B cell (primary cell): ENCODE measurements around the gene MRPS22. TPM values are rescaled to one million over a fixed set of nuclear protein-coding genes. Genes with fewer than 3 reads are reported as not detected.

Experiments used
- ATAC-seq: fragments of 200-7000 bp; cut with Tn5 transposase; one replicate; pipeline ENCODE4 v1.10.0; 2021; ENCODE audit warnings: low read depth, mild to moderate bottlenecking, moderate number of reproducible peaks, moderate library complexity
- CTCF ChIA-PET: fragments of 350-600 bp; sonication (Branson Sonifier 250); formaldehyde crosslinking; loops from one replicate; lab custom pipeline; 2021; ENCODE audit warnings: antibody characterized with exemption, inconsistent platforms; lab: Charles Lee
- POLR2A ChIA-PET: fragments of 350-600 bp; sonication (Branson Sonifier 250); formaldehyde crosslinking; loops from one replicate; lab custom pipeline; 2021; ENCODE audit warnings: antibody characterized with exemption; lab: Charles Lee
- DNase-seq: peaks from one replicate; pipeline ENCODE4 v3.0.0; 2013
- H2AFZ ChIP-seq: 2 replicates; pipeline ENCODE4 v1.6.1; 2012; ENCODE audit warnings: mild to moderate bottlenecking, low read depth, low read length; ENCODE audit not compliant: insufficient read depth, poor library complexity, severe bottlenecking
- H3K27ac ChIP-seq, 2 donors: 1 replicate in 1 of 2; 2 replicates in 1 of 2; pipeline ENCODE4 v1.5.1; 2012 to 2013; ENCODE audit warnings: low read length in 2 of 2, mild to moderate bottlenecking in 2 of 2, moderate library complexity in 1 of 2
- H3K27me3 ChIP-seq, 4 experiments: fragments of 200-600 bp in 1 of 4; sonication (generic) in 1 of 4; replicated peaks in 1 of 4; 1 replicate in 2 of 4; 2 replicates in 2 of 4; pipeline versions ENCODE4 v1.6.1 to v1.7.0; 2013 to 2016; ENCODE audit warnings: low read length in 3 of 4, mild to moderate bottlenecking in 2 of 4, mixed read lengths in 1 of 4, moderate library complexity in 1 of 4; ENCODE audit not compliant: insufficient read depth in 4 of 4, control insufficient read depth in 3 of 4; ENCODE audit errors: control extremely low read depth in 1 of 4
- H3K36me3 ChIP-seq, 2 experiments: replicated peaks in 1 of 2; 1 replicate in 1 of 2; 2 replicates in 1 of 2; pipeline versions ENCODE4 v1.6.1 to v1.7.1; 2013; ENCODE audit warnings: low read length in 1 of 2; ENCODE audit not compliant: insufficient read depth in 2 of 2, control insufficient read depth in 1 of 2; ENCODE audit errors: control extremely low read depth in 1 of 2, extremely low read depth in 1 of 2
- H3K4me1 ChIP-seq, 2 donors: fragments of 200-600 bp in 1 of 2; sonication (generic) in 1 of 2; 1 replicate in 1 of 2; 2 replicates in 1 of 2; pipeline versions ENCODE4 v1.5.1 to v1.6.1; 2013 to 2017; ENCODE audit warnings: low read length in 2 of 2; ENCODE audit not compliant: control insufficient read depth in 2 of 2, insufficient read depth in 2 of 2
- H3K4me2 ChIP-seq: replicated peaks from 2 replicates; pipeline ENCODE3; 2012; ENCODE audit warnings: mild to moderate bottlenecking, low read depth, low read length; ENCODE audit not compliant: poor library complexity, severe bottlenecking
- H3K4me3 ChIP-seq, 5 experiments: fragments of 200-600 bp in 1 of 5; sonication (generic) in 1 of 5; 1 replicate in 3 of 5; 2 replicates in 2 of 5; pipeline versions ENCODE4 v1.5.1 to v1.7.0; 2011 to 2016; ENCODE audit warnings: low read length in 4 of 5, mild to moderate bottlenecking in 4 of 5, low read depth in 2 of 5, control low read depth in 1 of 5, moderate library complexity in 1 of 5; ENCODE audit not compliant: insufficient read depth in 1 of 5; ENCODE audit errors: control extremely low read depth in 1 of 5, extremely low read depth in 1 of 5
- H3K79me2 ChIP-seq: fragments of 200-600 bp; sonication (generic); one replicate; pipeline ENCODE4 v1.6.0; 2016; ENCODE audit warnings: low read length; ENCODE audit not compliant: control insufficient read depth, insufficient read depth
- H3K9ac ChIP-seq: fragments of 200-600 bp; sonication (generic); 2 replicates; pipeline ENCODE4 v1.6.1; 2017; ENCODE audit warnings: mild to moderate bottlenecking, low read length, moderate library complexity
- H3K9me3 ChIP-seq, 3 donors: one replicate each; pipeline versions ENCODE4 v1.6.1 to v1.7.1; 2013; ENCODE audit warnings: low read length in 2 of 3; ENCODE audit not compliant: control insufficient read depth in 2 of 3, insufficient read depth in 1 of 3; ENCODE audit errors: control extremely low read depth in 1 of 3
- H4K20me1 ChIP-seq: 2 replicates; pipeline ENCODE4 v1.6.0; 2012; ENCODE audit warnings: mild to moderate bottlenecking, low read length; ENCODE audit not compliant: insufficient read depth, control insufficient read depth, poor library complexity, severe bottlenecking
- H3K27ac Mint-ChIP-seq: one replicate; pipeline ENCODE4 v1.8.0; 2021; ENCODE audit warnings: mixed read lengths
- H3K27me3 Mint-ChIP-seq: one replicate; pipeline ENCODE4 v1.8.0; 2021; ENCODE audit warnings: mixed read lengths
- H3K4me1 Mint-ChIP-seq: one replicate; pipeline ENCODE4 v1.8.0; 2021; ENCODE audit warnings: mixed read lengths
- H3K4me3 Mint-ChIP-seq: one replicate; pipeline ENCODE4 v1.8.0; 2021; ENCODE audit warnings: mixed read lengths
- H3K9me3 Mint-ChIP-seq: one replicate; pipeline ENCODE4 v1.8.0; 2022; ENCODE audit warnings: mixed read lengths; ENCODE audit not compliant: insufficient read depth
- CTCF ChIP-seq: fragments of 200-600 bp; IDR thresholded peaks from one replicate; pipeline ENCODE4 v1.8.0; 2022; ENCODE audit warnings: antibody characterized with exemption, mild to moderate bottlenecking
- EZH2 ChIP-seq: IDR thresholded peaks from 2 replicates; pipeline ENCODE4 v1.6.1; 2012; ENCODE audit warnings: borderline replicate concordance, low read depth, mild to moderate bottlenecking, moderate library complexity, low read length; ENCODE audit not compliant: insufficient read depth, poor library complexity, severe bottlenecking
- WGBS: methylation state at CpG from one replicate; pipeline ENCODE4 v1.1.5; 2013; ENCODE audit warnings: missing lambda C conversion rate; ENCODE audit not compliant: insufficient coverage; 5-methylcytosine and 5-hydroxymethylcytosine counted together
- intact Hi-C: fragments of 100-400 bp; cut with micrococcal nuclease; formaldehyde crosslinking; loops from one replicate; pipeline ENCODE4 v1.10.0; 2022
- polyA minus RNA-seq: library from RNA; depleted of rRNA, polyadenylated mRNA; stranded (reverse); fragments of >200 nt; gene quantifications from 2 replicates; pipeline ENCODE4 v1.2.3, GENCODE V29; 2012
- polyA plus RNA-seq: library from polyadenylated mRNA; depleted of rRNA; stranded (reverse); fragments of >200 nt; gene quantifications from 2 replicates; pipeline ENCODE4 v1.2.3, GENCODE V29; 2012
- total RNA-seq, 2 donors: library from RNA; stranded (reverse); fragments of 120-200 nt in 1 of 2; gene quantifications; 1 replicate in 1 of 2; 2 replicates in 1 of 2; pipeline versions ENCODE4 v1.2.3 to v1.2.4, GENCODE V29; 2013 to 2022

MRPS22 gene
- total RNA-seq, result 32.5 and 38.9 TPM in 2 replicates
- total RNA-seq (2013), result 39.4 TPM
- 19.1 and 23.7 TPM in 2 replicates for polyA plus RNA-seq
- 11.1 and 17.7 TPM in 2 replicates for polyA minus RNA-seq

GRCh38 chr3:139343895-139344856, at the start of gene MRPS22:
Gene MRPS22, plus strand, starts transcription at chr3:139344020. Its CDS starts 7 bp downstream, at chr3:139344027.
- Histone ChIP-seq H3K4me1 (peaks cover 10 to 14% of the 10 kb centered on the region in 2 donors), H3K27me3 (peaks cover 0 to 13% (median 3%) of the 10 kb centered on the region in 4 experiments), H3K4me2 (peak within 1 kb of the TSS; percentile 87), H3K4me3 (peak within 1 kb of the TSS; percentile 57 to 95 (median 88)), H3K9me3 (peaks cover 0 to 4% (median 0%) of the 10 kb centered on the region in 3 donors), H3K79me2 (peaks cover 36% of the 10 kb centered on the region), H2AFZ (peak within 1 kb of the TSS; percentile 99), H3K9ac (peak within 1 kb of the TSS; percentile 96), H3K27ac (peak within 1 kb of the TSS; percentile 51 to 83), H3K36me3 (peaks cover 10 to 12% of the 10 kb centered on the region in 2 experiments), H4K20me1 (no peaks in the 10 kb centered on the region)
- peaks cover 2% of the 10 kb centered on the region for H3K9me3 Mint-ChIP-seq
- peak; percentile 98 for ATAC-seq
- TF ChIP-seq EZH2 (no peak), CTCF (no peak)
- peak; percentile 86 for DNase-seq
- intact Hi-C loops, result loop anchor here (1.0 to 10.0 kb wide), 3 partner anchors 45 to 1598 kb away; partner anchors contain the start of genes COPB2, FAIM and SLC25A36
- WGBS, result under 1% methylated on average over 35 of the region's 37 CpGs
- H3K4me3 Mint-ChIP-seq, result no peak within 1 kb of the TSS
- H3K4me1 Mint-ChIP-seq, result peaks cover 8% of the 10 kb centered on the region
- POLR2A ChIA-PET, result interaction anchor here (0.7 kb wide), 1 partner anchor 44 kb away, joined by 5 read pairs; no protein-coding TSS in a partner anchor
- CTCF ChIA-PET, result interaction anchor here (1.4 to 1.7 kb wide), 2 partner anchors 11 to 46 kb away, joined by 3 to 6 read pairs; no protein-coding TSS in a partner anchor
- H3K27ac Mint-ChIP-seq, result peak within 1 kb of the TSS; percentile 66
- peaks cover 17% of the 10 kb centered on the region for H3K27me3 Mint-ChIP-seq
